ENCODE data around the gene DGAT2.

The DGAT2 gene

DNA sequence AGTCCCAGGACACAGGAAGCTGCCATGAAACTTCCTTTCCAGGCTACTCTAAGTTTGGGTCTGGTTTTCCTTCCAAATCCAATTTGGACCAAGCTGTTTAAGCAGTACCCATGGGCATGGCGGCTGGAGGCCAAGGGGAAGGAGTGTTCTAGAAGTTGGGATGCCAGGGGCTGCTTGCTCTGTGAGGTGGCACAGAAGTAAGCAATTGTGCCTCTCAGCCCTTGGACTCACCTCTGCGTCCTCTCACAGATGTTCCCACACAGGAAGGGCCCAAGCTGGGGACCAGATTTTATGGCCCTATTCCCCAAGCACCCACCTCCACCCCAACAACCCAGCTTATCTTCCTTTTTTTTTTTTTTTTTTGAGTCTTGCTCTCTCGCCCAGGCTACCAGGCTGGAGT lies 3.5 kb upstream of the DGAT2 start:
- TF ChIP-seq, protein P1, sequence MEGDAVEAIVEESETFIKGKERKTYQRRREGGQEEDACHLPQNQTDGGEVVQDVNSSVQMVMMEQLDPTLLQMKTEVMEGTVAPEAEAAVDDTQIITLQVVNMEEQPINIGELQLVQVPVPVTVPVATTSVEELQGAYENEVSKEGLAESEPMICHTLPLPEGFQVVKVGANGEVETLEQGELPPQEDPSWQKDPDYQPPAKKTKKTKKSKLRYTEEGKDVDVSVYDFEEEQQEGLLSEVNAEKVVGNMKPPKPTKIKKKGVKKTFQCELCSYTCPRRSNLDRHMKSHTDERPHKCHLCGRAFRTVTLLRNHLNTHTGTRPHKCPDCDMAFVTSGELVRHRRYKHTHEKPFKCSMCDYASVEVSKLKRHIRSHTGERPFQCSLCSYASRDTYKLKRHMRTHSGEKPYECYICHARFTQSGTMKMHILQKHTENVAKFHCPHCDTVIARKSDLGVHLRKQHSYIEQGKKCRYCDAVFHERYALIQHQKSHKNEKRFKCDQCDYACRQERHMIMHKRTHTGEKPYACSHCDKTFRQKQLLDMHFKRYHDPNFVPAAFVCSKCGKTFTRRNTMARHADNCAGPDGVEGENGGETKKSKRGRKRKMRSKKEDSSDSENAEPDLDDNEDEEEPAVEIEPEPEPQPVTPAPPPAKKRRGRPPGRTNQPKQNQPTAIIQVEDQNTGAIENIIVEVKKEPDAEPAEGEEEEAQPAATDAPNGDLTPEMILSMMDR (conservative IDR thresholded peaks at IDR 0.05; ENCODE audit: low read length) = no peak
- DNase-seq (ENCODE audit: low read depth) = no peak
- no peak overlapping the region for H3K4me3 ChIP-seq (ENCODE audit: low read length)

DNA sequence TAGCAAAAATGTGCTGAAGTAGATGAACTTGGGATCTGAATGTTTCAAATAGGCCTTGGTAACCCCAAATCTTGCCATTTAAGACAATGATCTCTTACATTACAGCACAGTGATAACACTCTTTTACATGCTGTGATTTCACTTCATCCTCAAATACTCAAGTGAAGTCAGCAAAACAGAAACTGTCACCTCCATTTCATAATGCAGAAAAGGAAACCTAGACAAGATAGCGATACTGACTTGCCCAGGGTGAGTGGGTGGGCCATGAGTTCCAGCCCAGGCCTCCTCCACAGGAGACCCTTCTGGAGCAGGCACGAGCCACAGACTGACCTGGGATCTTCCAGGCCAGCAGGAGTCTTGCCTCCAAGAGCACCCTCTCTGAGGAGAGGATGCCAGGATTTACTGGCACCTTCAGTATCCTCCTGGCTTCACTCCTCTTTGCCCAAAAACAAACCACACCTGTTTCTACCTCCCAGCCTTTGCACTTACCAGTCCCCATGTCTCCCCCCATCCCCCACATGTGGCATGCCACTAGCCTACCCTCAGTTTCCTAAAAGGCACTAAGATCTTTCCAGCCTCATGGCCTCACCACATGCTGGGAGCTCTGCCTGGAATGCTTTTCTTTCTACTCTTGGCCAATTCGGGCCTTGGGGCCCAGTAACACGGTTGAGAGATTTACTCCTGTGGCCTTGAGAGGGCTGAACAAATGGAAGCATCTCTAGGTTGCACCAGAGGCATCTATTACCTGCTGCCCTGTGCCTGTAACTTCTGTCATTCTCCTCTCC lies 1.9 kb upstream of the DGAT2 start:
- TF ChIP-seq, protein P1 (conservative IDR thresholded peaks at IDR 0.05; ENCODE audit: low read length) = no peak
- DNase-seq (ENCODE audit: low read depth) = peak; percentile 17
- H3K4me3 ChIP-seq (ENCODE audit: low read length) = no peak overlapping the region

DNA sequence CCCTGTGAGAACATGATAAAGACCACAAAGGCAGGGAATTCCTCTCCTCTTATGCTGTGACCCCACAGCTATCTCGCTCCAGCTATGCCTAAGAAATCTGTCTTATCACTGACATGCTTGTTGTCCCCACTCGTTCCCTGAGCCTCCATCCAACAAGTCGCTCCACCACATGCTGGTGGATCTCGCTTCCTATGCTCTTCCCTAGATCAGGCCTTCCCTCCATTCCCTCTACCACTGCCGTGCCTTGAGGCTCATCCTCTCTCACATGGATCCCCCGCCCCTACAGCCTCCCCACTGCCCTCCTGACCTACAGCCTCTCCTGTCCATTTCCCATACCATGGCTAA lies 1.4 kb upstream of the DGAT2 start:
- no peak for DNase-seq (ENCODE audit: low read depth)
- TF ChIP-seq, protein P1 (conservative IDR thresholded peaks at IDR 0.05; ENCODE audit: low read length) = no peak
- no peak overlapping the region for H3K4me3 ChIP-seq (ENCODE audit: low read length)

DNA sequence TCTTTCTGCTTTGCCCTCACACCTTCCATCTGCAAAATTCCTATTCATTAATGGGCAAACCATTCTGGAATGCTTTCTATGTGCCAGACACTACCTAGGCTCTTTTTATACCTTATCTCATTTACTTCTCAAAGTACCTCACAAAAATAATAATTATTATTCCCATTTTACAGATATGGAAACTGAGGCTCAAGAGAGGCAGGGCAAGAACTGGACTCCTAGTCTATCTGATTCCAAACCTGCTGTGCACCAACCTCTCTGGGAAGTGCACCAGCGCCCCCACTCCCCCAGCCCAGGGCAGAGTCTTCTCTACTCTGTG lies 826 bp upstream of the DGAT2 start:
- TF ChIP-seq, protein P1 (conservative IDR thresholded peaks at IDR 0.05; ENCODE audit: low read length) = no peak
- no peak for DNase-seq (ENCODE audit: low read depth)
- no peak overlapping the region for H3K4me3 ChIP-seq (ENCODE audit: low read length)

DNA sequence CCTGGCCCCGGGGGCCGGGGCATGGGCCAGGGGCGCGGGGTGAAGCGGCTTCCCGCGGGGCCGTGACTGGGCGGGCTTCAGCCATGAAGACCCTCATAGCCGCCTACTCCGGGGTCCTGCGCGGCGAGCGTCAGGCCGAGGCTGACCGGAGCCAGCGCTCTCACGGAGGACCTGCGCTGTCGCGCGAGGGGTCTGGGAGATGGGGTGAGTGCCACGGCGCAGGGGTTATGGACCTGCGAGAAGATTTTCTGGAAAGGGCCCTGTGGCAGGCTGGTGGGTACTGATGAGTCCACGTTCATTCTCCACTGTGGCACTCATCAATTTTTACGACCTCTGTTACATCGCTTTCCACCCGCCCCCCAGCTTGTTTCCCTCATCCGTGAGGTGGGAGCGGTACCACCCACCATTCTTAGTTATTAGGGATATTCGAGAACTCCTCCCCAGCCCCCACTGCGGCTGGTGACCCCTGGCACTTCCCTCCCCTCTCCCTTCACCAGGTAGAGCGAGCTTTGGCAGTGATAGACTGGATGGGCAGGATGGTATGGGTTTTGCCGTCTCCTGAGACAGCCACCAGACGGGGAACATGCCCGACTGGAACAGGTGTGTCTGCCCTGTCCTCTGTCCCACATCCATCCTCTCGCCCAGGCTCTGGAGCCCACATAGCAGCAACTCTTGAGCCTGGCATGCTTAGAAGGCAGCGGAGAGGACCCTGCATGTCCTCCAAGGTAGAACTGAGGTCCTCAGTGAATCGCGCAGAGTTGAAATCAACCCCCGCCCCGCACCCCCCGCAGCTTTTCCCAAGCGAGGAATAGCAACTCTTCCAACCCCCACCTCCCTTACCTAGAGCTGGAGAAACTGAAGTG lies 562 bp downstream of the DGAT2 start:
- DNase-seq (ENCODE audit: low read depth) = no peak
- peak overlapping the region; percentile 54 for H3K4me3 ChIP-seq (ENCODE audit: low read length)
- TF ChIP-seq, protein P1 (conservative IDR thresholded peaks at IDR 0.05; ENCODE audit: low read length) = no peak

DNA sequence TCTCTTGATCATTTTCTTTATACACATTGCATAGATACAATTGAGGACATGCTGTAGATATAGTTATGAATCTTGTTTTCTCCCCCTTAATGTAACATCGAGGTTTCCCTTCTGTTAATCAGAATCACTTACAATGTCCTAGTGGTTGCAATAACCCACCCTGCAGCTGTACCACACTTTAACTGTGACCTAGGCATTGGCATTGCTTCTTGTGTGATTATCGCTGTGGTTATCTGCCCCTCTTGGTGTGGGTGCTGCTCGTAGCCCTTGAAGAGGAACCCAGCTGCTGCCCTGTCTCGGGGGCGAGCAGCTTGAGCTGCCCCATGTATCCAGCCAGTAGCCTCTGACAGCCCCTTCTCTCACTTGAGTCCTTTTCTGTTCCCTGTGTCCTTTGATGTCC lies 1.5 kb downstream of the DGAT2 start:
- no peak overlapping the region for H3K4me3 ChIP-seq (ENCODE audit: low read length)
- TF ChIP-seq, protein P1 (conservative IDR thresholded peaks at IDR 0.05; ENCODE audit: low read length) = no peak
- DNase-seq (ENCODE audit: low read depth) = no peak

Data from AG10803 (cell line).